Thyroid gland (tissue), 4 donors: ENCODE results near the gene PPIA.

Source experiments
- POLR2A ChIP-seq, 2 donors: fragments of 450-650 bp; IDR thresholded peaks; one replicate each; pipeline ENCODE4 v1.6.1; 2017; ENCODE audit warnings: antibody characterized with exemption in 2 of 2, mild to moderate bottlenecking in 2 of 2, moderate library complexity in 1 of 2
- TF ChIP-seq, protein P1 (sequence below), 6 experiments: fragments of 200-600 bp in 3 of 6; fragments of 450-650 bp in 3 of 6; sonication (generic) in 3 of 6; IDR thresholded peaks; one replicate each; pipeline ENCODE4 v1.5.1; 2016 to 2019; ENCODE audit warnings: antibody characterized with exemption in 6 of 6, mild to moderate bottlenecking in 2 of 6, inconsistent platforms in 1 of 6, moderate library complexity in 1 of 6

- TF ChIP-seq, protein P1, sequence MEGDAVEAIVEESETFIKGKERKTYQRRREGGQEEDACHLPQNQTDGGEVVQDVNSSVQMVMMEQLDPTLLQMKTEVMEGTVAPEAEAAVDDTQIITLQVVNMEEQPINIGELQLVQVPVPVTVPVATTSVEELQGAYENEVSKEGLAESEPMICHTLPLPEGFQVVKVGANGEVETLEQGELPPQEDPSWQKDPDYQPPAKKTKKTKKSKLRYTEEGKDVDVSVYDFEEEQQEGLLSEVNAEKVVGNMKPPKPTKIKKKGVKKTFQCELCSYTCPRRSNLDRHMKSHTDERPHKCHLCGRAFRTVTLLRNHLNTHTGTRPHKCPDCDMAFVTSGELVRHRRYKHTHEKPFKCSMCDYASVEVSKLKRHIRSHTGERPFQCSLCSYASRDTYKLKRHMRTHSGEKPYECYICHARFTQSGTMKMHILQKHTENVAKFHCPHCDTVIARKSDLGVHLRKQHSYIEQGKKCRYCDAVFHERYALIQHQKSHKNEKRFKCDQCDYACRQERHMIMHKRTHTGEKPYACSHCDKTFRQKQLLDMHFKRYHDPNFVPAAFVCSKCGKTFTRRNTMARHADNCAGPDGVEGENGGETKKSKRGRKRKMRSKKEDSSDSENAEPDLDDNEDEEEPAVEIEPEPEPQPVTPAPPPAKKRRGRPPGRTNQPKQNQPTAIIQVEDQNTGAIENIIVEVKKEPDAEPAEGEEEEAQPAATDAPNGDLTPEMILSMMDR (IDR thresholded peaks at IDR 0.05) = no peak
- TF ChIP-seq POLR2A (IDR thresholded peaks at IDR 0.05) = no peak
These were observed 25.1 kb upstream of the PPIA start for GRCh38 chr7:44771358-44771757.
